Measurements from ENCODE around the gene SOX18. TPM values are rescaled to one million over a fixed set of nuclear protein-coding genes. Genes with fewer than 3 reads are reported as not detected.

Gene SOX18
- total RNA-seq, 2 experiments from 2014 or later = not detected

DNA sequence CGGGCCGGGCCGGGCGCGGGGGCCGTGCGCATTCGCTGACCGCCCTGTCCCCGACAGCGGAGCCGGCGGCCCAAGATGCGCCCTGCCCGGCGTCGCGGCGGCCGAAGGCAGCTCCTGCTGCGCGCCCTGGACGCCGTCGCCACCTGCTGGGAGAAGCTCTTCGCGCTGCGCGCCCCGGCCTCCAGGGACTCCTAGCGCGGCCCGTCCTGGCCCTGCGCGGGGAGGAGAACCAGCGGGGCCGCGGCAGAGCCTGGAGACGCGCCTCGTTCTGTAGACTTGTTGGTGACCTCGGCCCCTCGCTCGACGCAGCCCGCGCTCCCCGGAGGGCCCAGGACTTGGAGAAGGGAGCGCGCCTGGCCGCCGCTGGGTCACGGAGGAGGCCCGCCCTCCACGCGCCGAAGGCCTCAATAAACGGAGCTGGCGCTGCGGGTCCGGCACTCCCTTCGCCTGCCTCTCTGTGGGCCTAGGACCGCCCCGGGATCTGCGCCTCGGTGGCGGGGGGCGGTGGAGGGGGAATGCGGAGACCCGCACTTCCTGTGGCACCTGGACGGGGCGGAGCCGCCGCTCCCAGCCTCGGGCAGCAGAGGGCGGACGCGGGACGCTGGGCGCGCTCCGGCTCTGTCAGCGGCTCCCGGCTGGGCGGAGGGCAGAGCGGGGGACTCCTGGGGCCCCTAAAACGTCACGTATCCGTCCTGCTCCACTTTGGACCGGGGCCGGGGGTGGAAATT, 10.7 kb downstream of the SOX18 start:
- ChIA-PET CTCF (interaction anchor here (0.6 to 5.8 kb wide), 42 partner anchors 8 to 596 kb away, joined by 3 to 59 read pairs (median 5); partner anchors contain the start of genes LKAAEAR1, PCMTD2, PPDPF and PRPF6), POLR2A (interaction anchor here (0.7 to 1.7 kb wide), 4 partner anchors 18 to 174 kb away, joined by 3 to 13 read pairs (median 4); partner anchors contain the start of genes PRPF6, SAMD10, TCEA2 and TPD52L2)
- peak overlapping the region; percentile 60 for H3K4me3 Mint-ChIP-seq
- no peaks in the 10 kb centered on the region for H3K9me3 Mint-ChIP-seq
- DNase-seq = peak; percentile 84
- peaks cover 43% of the 10 kb centered on the region for H3K4me1 Mint-ChIP-seq (ENCODE audit: low read depth)
- no peak overlapping the region for H3K27ac Mint-ChIP-seq
- peaks cover 2% of the 10 kb centered on the region for H3K27me3 Mint-ChIP-seq
- intact Hi-C loops (cut with micrococcal nuclease) = loop anchor here (1.0 kb wide), 3 partner anchors 19 to 82 kb away; no protein-coding TSS in a partner anchor
- peaks cover 6% of the 10 kb centered on the region for H3K36me3 Mint-ChIP-seq

DNA sequence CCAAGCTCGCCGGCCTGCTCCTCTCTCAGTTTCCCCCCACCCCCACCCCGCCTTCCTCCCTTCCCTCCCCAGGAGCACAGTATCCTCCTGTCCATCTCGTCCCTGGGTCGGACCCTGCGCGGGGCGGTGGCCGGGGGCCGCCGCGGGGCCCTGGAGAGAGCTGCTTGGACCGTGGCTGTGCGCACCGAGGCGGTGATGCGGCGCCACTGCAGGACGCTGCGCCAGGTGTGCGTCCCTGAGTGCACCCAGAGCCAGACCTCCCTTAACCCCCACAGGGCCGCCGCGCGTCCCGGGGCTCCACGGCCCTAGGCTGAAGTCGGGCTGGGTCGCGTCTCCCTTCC, 11.2 kb downstream of the SOX18 start:
- ChIA-PET POLR2A (interaction anchor here (0.7 to 1.7 kb wide), 4 partner anchors 19 to 173 kb away, joined by 3 to 13 read pairs (median 4); partner anchors contain the start of genes PRPF6, SAMD10, TCEA2 and TPD52L2), CTCF (interaction anchor here (0.7 to 5.8 kb wide), 32 partner anchors 9 to 596 kb away, joined by 3 to 59 read pairs (median 6); partner anchors contain the start of genes LKAAEAR1, PRPF6, PTK6 and RGS19)
- H3K27me3 Mint-ChIP-seq = peaks cover 2% of the 10 kb centered on the region
- no peak overlapping the region for H3K4me3 Mint-ChIP-seq
- intact Hi-C loops (cut with micrococcal nuclease) = loop anchor here (1.0 kb wide), 1 partner anchor 58 kb away; no protein-coding TSS in a partner anchor
- DNase-seq = no peak
- H3K4me1 Mint-ChIP-seq (ENCODE audit: low read depth) = peaks cover 44% of the 10 kb centered on the region
- no peak overlapping the region for H3K27ac Mint-ChIP-seq
- H3K9me3 Mint-ChIP-seq = no peaks in the 10 kb centered on the region
- peaks cover 9% of the 10 kb centered on the region for H3K36me3 Mint-ChIP-seq

GRCh38 chr20:64037498-64038213, 11.8 kb downstream of the SOX18 start:
- H3K4me3 Mint-ChIP-seq = peak overlapping the region; percentile 55
- peaks cover 2% of the 10 kb centered on the region for H3K27me3 Mint-ChIP-seq
- ChIA-PET CTCF (interaction anchor here (0.5 to 5.8 kb wide), 27 partner anchors 11 to 595 kb away, joined by 3 to 59 read pairs (median 6); partner anchors contain the start of genes LKAAEAR1, PRPF6, PTK6 and SAMD10), POLR2A (interaction anchor here (0.9 to 1.7 kb wide), 4 partner anchors 20 to 173 kb away, joined by 3 to 13 read pairs (median 4); partner anchors contain the start of genes PRPF6, SAMD10 and TPD52L2)
- H3K9me3 Mint-ChIP-seq = no peaks in the 10 kb centered on the region
- H3K27ac Mint-ChIP-seq = peak overlapping the region; percentile 64
- H3K4me1 Mint-ChIP-seq (ENCODE audit: low read depth) = peaks cover 44% of the 10 kb centered on the region
- peak; percentile 38 for DNase-seq
- H3K36me3 Mint-ChIP-seq = peaks cover 9% of the 10 kb centered on the region
- intact Hi-C loops (cut with micrococcal nuclease) = loop anchor here (1.0 kb wide), 1 partner anchor 57 kb away; no protein-coding TSS in a partner anchor

DNA sequence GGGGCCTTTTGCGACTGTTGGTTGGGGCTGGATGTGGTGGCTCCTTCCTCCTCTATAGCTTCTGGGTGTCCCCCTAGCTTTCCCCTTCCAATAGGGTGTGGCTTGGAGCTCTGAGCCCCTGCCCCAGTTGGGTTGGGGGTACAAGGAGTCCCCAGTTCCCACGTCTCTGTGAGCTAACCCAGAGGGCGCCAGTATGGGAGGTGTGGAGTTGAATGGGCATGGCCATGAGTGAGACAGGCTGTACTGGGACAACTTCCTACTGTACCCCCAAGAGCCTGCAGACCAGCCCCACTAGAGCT, 12.3 kb downstream of the SOX18 start:
- H3K27me3 Mint-ChIP-seq = peaks cover 2% of the 10 kb centered on the region
- H3K4me1 Mint-ChIP-seq (ENCODE audit: low read depth) = peaks cover 43% of the 10 kb centered on the region
- no peak overlapping the region for H3K27ac Mint-ChIP-seq
- peaks cover 9% of the 10 kb centered on the region for H3K36me3 Mint-ChIP-seq
- H3K9me3 Mint-ChIP-seq = no peaks in the 10 kb centered on the region
- POLR2A ChIA-PET = interaction anchor here (1.1 kb wide), 1 partner anchor 56 kb away, joined by 3 read pairs; the partner anchor contains the start of gene PRPF6
- CTCF ChIA-PET = interaction anchor here (0.5 to 5.8 kb wide), 7 partner anchors 22 to 66 kb away, joined by 3 to 38 read pairs (median 3); no protein-coding TSS in a partner anchor
- intact Hi-C loops (cut with micrococcal nuclease) = no loop called here
- no peak for DNase-seq
- no peak overlapping the region for H3K4me3 Mint-ChIP-seq

GRCh38 chr20:64036346-64037198, 12.9 kb downstream of the SOX18 start:
- Mint-ChIP-seq H3K36me3 (peaks cover 9% of the 10 kb centered on the region), H3K4me3 (no peak overlapping the region), H3K9me3 (no peaks in the 10 kb centered on the region), H3K27ac (peak overlapping the region; percentile 70), H3K27me3 (peaks cover 2% of the 10 kb centered on the region), H3K4me1 (ENCODE audit: low read depth) (peaks cover 42% of the 10 kb centered on the region)
- peak; percentile 55 for DNase-seq
- intact Hi-C loops (cut with micrococcal nuclease) = no loop called here
- POLR2A ChIA-PET = interaction anchor here (1.1 kb wide), 1 partner anchor 56 kb away, joined by 3 read pairs; the partner anchor contains the start of gene PRPF6
- CTCF ChIA-PET = interaction anchor here (0.5 to 5.8 kb wide), 5 partner anchors 23 to 66 kb away, joined by 3 to 38 read pairs (median 3); no protein-coding TSS in a partner anchor

- Mint-ChIP-seq H3K4me3 (peak within 1 kb of the TSS; percentile 21), H3K27ac (peak within 1 kb of the TSS; percentile 96), H3K9me3 (no peaks in the 10 kb centered on the region), H3K4me1 (ENCODE audit: low read depth) (peaks cover 40% of the 10 kb centered on the region), H3K36me3 (peaks cover 12% of the 10 kb centered on the region), H3K27me3 (peaks cover 2% of the 10 kb centered on the region)
- DNase-seq = no peak
- POLR2A ChIA-PET = no interaction called here
- intact Hi-C loops (cut with micrococcal nuclease) = loop anchor here (1.0 to 2.0 kb wide), 2 partner anchors 24 to 79 kb away; partner anchors contain the start of gene UCKL1
- CTCF ChIA-PET = interaction anchor here (0.8 to 5.8 kb wide), 2 partner anchors 23 to 58 kb away, joined by 3 to 38 read pairs; no protein-coding TSS in a partner anchor
Measured at GRCh38 chr20:64035933-64036345, 13.5 kb downstream of the SOX18 start, which contains the start of gene C20orf204. C20orf204 (plus strand) TSS chr20:64036182; CDS start chr20:64036324, 142 bp downstream.

- H3K9me3 Mint-ChIP-seq = no peaks in the 10 kb centered on the region
- intact Hi-C loops (cut with micrococcal nuclease) = loop anchor here (1.0 to 2.0 kb wide), 2 partner anchors 23 to 78 kb away; partner anchors contain the start of gene UCKL1
- DNase-seq = peak; percentile 72
- ChIA-PET POLR2A (no interaction called here), CTCF (interaction anchor here (0.8 to 5.8 kb wide), 3 partner anchors 15 to 57 kb away, joined by 3 to 38 read pairs (median 3); no protein-coding TSS in a partner anchor)
- H3K4me1 Mint-ChIP-seq (ENCODE audit: low read depth) = peaks cover 39% of the 10 kb centered on the region
- H3K27me3 Mint-ChIP-seq = peaks cover 2% of the 10 kb centered on the region
- peak overlapping the region; percentile 21 for H3K4me3 Mint-ChIP-seq
- peaks cover 15% of the 10 kb centered on the region for H3K36me3 Mint-ChIP-seq
- H3K27ac Mint-ChIP-seq = peak overlapping the region; percentile 96
Measured at GRCh38 chr20:64035066-64035932, 14.1 kb downstream of the SOX18 start.

GRCh38 chr20:64033981-64034493, 15.4 kb downstream of the SOX18 start:
- Mint-ChIP-seq H3K27me3 (peaks cover 2% of the 10 kb centered on the region), H3K9me3 (no peaks in the 10 kb centered on the region), H3K27ac (peak overlapping the region; percentile 96), H3K4me1 (ENCODE audit: low read depth) (peaks cover 39% of the 10 kb centered on the region), H3K4me3 (no peak overlapping the region), H3K36me3 (peaks cover 25% of the 10 kb centered on the region)
- intact Hi-C loops (cut with micrococcal nuclease) = loop anchor here (2.0 kb wide), 1 partner anchor 77 kb away; the partner anchor contains the start of gene UCKL1
- no peak for DNase-seq
- ChIA-PET POLR2A (interaction anchor here (1.3 kb wide), 1 partner anchor 55 kb away, joined by 3 read pairs; the partner anchor contains the start of gene SAMD10), CTCF (interaction anchor here (1.0 kb wide), 1 partner anchor 17 kb away, joined by 3 read pairs; no protein-coding TSS in a partner anchor)

GRCh38 chr20:64032706-64033624, 16.5 kb downstream of the SOX18 start:
- peaks cover 39% of the 10 kb centered on the region for H3K4me1 Mint-ChIP-seq (ENCODE audit: low read depth)

More at GRCh38 chr20:64032706-64033624, 16.5 kb downstream of the SOX18 start:
- DNase-seq = no peak
- POLR2A ChIA-PET = interaction anchor here (0.6 to 1.3 kb wide), 3 partner anchors 54 to 430 kb away, joined by 3 read pairs; partner anchors contain the start of gene SAMD10
- Mint-ChIP-seq H3K36me3 (peaks cover 31% of the 10 kb centered on the region), H3K9me3 (no peaks in the 10 kb centered on the region), H3K27ac (peak overlapping the region; percentile 96), H3K27me3 (peaks cover 2% of the 10 kb centered on the region), H3K4me3 (no peak overlapping the region)
- intact Hi-C loops (cut with micrococcal nuclease) = no loop called here
- CTCF ChIA-PET = no interaction called here

Data from activated CD4-positive, alpha-beta memory T cell treated with anti-CD3 and anti-CD28 coated beads for 36 hours (primary cell).